HG03103 (cell line): ENCODE data around the gene MRFAP1.
"Not testable (repeated sequence)": the region's sequence is repeated elsewhere in the genome, so short reads cannot be mapped to it uniquely, and the experiment has no call there.

ENCODE experiments used
- ATAC-seq: cut with Tn5 transposase; IDR thresholded peaks from one replicate; pipeline ENCODE4 v1.9.1; 2021; ENCODE audit warnings: low read depth; ENCODE audit not compliant: unreplicated experiment

Gene MRFAP1

GRCh38 chr4:6662591-6662990 is 22.1 kb downstream of the MRFAP1 start:
- ATAC-seq: no peak

- no peak for ATAC-seq
Measured at GRCh38 chr4:6663596-6664393, 23.3 kb downstream of the MRFAP1 start.

GRCh38 chr4:6665320-6665654 is 24.8 kb downstream of the MRFAP1 start:
- no peak for ATAC-seq

GRCh38 chr4:6668391-6668790 is 27.9 kb downstream of the MRFAP1 start:
- ATAC-seq: no peak

GRCh38 chr4:6671648-6672047 is 31.2 kb downstream of the MRFAP1 start:
- no peak for ATAC-seq

GRCh38 chr4:6672131-6672530 is 31.6 kb downstream of the MRFAP1 start:
- ATAC-seq: no peak

- not testable (repeated sequence) for ATAC-seq
Measured at GRCh38 chr4:6672541-6673190, 32.2 kb downstream of the MRFAP1 start.

- ATAC-seq: not testable (repeated sequence)
Measured at GRCh38 chr4:6673191-6673659, 32.7 kb downstream of the MRFAP1 start.

- peak; percentile 57 for ATAC-seq
Measured at GRCh38 chr4:6673660-6674499, 33.4 kb downstream of the MRFAP1 start.

GRCh38 chr4:6674500-6675149 is 34.1 kb downstream of the MRFAP1 start:
- peak; percentile 41 for ATAC-seq

- no peak for ATAC-seq
Measured at GRCh38 chr4:6676722-6677558, 36.5 kb downstream of the MRFAP1 start.

- no peak for ATAC-seq
Measured at GRCh38 chr4:6680372-6681034, 40.0 kb downstream of the MRFAP1 start.

- ATAC-seq: no peak
Measured at GRCh38 chr4:6681191-6681590, 40.7 kb downstream of the MRFAP1 start.

- no peak for ATAC-seq
Measured at GRCh38 chr4:6682862-6683590, 42.5 kb downstream of the MRFAP1 start.

- no peak for ATAC-seq
Measured at GRCh38 chr4:6684656-6685055, 44.2 kb downstream of the MRFAP1 start.

- no peak for ATAC-seq
Measured at GRCh38 chr4:6686104-6686787, 45.8 kb downstream of the MRFAP1 start.

- no peak for ATAC-seq
Measured at GRCh38 chr4:6687947-6688878, 47.7 kb downstream of the MRFAP1 start.
